HK-2 (cell line): ENCODE data around the gene GIPC2.
"Not testable (repeated sequence)": the region's sequence is repeated elsewhere in the genome, so short reads cannot be mapped to it uniquely, and the experiment has no call there.

Experiments used
- DNase-seq: peaks from one replicate; pipeline ENCODE4 v3.0.0-alpha.2; 2018; ENCODE audit not compliant: unreplicated experiment

Gene GIPC2

GRCh38 chr1:78036450-78036849 is 9.3 kb upstream of the GIPC2 start:
- DNase-seq: no peak

- no peak for DNase-seq
Observed at GRCh38 chr1:78038071-78038470, 7.7 kb upstream of the GIPC2 start.

- no peak for DNase-seq
Observed at GRCh38 chr1:78038491-78038939, 7.3 kb upstream of the GIPC2 start.

- DNase-seq: no peak
Observed at GRCh38 chr1:78040484-78041089, 5.2 kb upstream of the GIPC2 start.

GRCh38 chr1:78043436-78043835 is 2.3 kb upstream of the GIPC2 start:
- DNase-seq: no peak

GRCh38 chr1:78044796-78045562 is 787 bp upstream of the GIPC2 start:
- no peak for DNase-seq

- DNase-seq: no peak
Observed at GRCh38 chr1:78045563-78045925, 222 bp upstream of the GIPC2 start.

- no peak for DNase-seq
Observed at GRCh38 chr1:78047106-78047505, 1.3 kb downstream of the GIPC2 start.

GRCh38 chr1:78047631-78048030 is 1.9 kb downstream of the GIPC2 start:
- no peak for DNase-seq

GRCh38 chr1:78048446-78048845 is 2.7 kb downstream of the GIPC2 start:
- DNase-seq: no peak

GRCh38 chr1:78049396-78049795 is 3.6 kb downstream of the GIPC2 start:
- no peak for DNase-seq

- DNase-seq: no peak
Observed at GRCh38 chr1:78051005-78051404, 5.2 kb downstream of the GIPC2 start.

GRCh38 chr1:78052685-78053405 is 7.1 kb downstream of the GIPC2 start:
- no peak for DNase-seq

- no peak for DNase-seq
Observed at GRCh38 chr1:78053498-78053897, 7.7 kb downstream of the GIPC2 start.

GRCh38 chr1:78054559-78054958 is 8.8 kb downstream of the GIPC2 start:
- no peak for DNase-seq

GRCh38 chr1:78054972-78055371 is 9.2 kb downstream of the GIPC2 start:
- DNase-seq: no peak

- no peak for DNase-seq
Observed at GRCh38 chr1:78055565-78056132, 9.9 kb downstream of the GIPC2 start.

- no peak for DNase-seq
Observed at GRCh38 chr1:78058670-78059069, 12.9 kb downstream of the GIPC2 start.

GRCh38 chr1:78060857-78061563 is 15.2 kb downstream of the GIPC2 start:
- no peak for DNase-seq

GRCh38 chr1:78061825-78062523 is 16.2 kb downstream of the GIPC2 start:
- no peak for DNase-seq

GRCh38 chr1:78064886-78065285 is 19.1 kb downstream of the GIPC2 start:
- DNase-seq: not testable (repeated sequence)
